ENCODE data around the gene CA4. TPM values are rescaled to one million over a fixed set of nuclear protein-coding genes. Genes with fewer than 3 reads are reported as not detected.
A peak's percentile ranks its signal among the peaks of the same experiment; 100 is the strongest.

The CA4 gene
- total RNA-seq, 2 donors from 2014 or later, result 0.96 to 4.7 TPM

DNA sequence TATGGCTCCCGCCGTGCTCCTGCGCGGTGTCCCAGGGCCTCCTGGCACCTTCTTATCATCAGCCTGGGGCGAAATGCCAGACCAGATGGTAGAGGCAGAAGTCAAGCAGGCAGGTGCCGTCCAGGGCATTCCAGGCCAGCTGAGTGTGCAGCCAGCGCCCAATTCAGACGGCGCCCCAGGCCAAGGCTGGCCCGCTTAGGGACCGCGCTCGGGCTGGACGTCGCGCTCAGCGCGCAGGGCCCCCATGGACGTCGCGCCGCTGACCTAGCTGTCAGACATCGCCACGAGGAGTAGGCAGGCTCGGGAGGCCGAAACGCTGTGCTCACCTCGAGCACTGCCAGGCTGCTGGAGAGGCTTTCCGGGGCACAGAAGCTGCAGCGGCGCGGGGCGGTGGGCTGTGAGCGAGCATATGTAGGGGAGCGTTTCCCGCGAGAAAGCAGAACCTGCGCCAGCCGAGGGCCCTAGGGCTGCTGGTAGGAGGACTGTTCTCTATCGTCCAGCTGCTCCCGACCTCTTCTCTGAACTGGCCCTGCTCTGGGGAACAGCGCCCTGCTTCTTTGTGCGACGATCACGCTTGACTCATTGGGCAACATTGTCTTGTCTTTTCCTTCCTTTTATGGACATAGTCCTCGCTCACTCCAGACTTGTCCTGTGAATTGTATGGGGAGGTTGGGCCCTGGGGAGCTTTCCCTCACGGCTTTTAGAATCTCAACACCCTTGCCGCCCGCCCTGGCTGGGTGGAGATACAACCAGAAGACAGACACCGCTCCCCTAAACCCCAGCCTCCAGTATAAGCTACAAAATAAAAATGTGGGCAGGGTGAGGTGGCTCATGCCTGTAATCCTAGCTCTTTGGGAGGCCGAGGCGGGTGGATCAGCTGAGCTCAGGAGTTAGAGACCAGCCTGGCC, 8.4 kb upstream of the CA4 start:
- Histone ChIP-seq H3K4me1 (replicated peaks) (peaks cover 3% of the 10 kb centered on the region), H3K27ac (no peak overlapping the region), H3K9me3 (no peaks in the 10 kb centered on the region), H3K4me3 (no peak overlapping the region), H3K27me3 (replicated peaks; ENCODE audit: insufficient read depth) (peaks cover 20% of the 10 kb centered on the region), H3K36me3 (no peaks in the 10 kb centered on the region)
- 8% methylated on average over 52 of the region's 52 CpGs for WGBS
- TF ChIP-seq, protein P1, sequence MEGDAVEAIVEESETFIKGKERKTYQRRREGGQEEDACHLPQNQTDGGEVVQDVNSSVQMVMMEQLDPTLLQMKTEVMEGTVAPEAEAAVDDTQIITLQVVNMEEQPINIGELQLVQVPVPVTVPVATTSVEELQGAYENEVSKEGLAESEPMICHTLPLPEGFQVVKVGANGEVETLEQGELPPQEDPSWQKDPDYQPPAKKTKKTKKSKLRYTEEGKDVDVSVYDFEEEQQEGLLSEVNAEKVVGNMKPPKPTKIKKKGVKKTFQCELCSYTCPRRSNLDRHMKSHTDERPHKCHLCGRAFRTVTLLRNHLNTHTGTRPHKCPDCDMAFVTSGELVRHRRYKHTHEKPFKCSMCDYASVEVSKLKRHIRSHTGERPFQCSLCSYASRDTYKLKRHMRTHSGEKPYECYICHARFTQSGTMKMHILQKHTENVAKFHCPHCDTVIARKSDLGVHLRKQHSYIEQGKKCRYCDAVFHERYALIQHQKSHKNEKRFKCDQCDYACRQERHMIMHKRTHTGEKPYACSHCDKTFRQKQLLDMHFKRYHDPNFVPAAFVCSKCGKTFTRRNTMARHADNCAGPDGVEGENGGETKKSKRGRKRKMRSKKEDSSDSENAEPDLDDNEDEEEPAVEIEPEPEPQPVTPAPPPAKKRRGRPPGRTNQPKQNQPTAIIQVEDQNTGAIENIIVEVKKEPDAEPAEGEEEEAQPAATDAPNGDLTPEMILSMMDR (IDR thresholded peaks at IDR 0.05), result no peak
- TF ChIP-seq POLR2A (IDR thresholded peaks at IDR 0.05) (no peak), POLR2AphosphoS5 (IDR thresholded peaks at IDR 0.05) (no peak)
- intact Hi-C loops (cut with DNase I), result loop anchor here (10.0 kb wide), 1 partner anchor 293 kb away; no protein-coding TSS in a partner anchor
- no peak for DNase-seq (ENCODE audit: low spot score)

DNA sequence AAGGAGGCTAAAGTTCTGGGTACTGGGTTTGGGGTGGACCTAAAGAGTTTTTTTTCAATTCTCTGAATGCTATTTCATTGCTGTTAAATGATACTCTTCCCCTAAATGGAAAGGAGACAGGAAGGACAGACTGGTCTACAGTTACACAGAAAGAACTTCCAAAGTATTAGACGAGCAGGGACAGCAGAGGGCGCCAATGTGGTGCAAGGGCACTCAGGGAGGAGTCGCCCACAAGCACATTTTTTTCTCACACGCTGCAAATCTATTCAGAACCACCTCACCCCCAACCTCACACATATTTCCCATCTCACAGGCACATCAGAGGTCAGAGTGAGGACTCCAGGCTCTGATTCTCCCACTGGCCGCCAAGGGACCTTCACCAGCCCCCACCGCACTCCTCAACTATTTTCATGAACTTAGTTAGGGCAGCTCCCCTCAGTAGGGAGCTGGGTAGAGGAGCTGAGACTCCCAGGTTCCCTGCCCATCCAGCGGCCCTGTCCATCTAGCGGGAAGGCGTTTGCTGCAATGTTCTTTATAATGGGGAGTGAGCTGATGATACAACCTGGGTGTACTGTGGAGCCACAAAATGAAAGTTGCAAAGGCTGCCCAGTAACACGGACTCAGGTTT, 6.8 kb upstream of the CA4 start:
- peak; percentile 77 for DNase-seq (ENCODE audit: low spot score)
- intact Hi-C loops (cut with DNase I), result loop anchor here (10.0 kb wide), 1 partner anchor 292 kb away; no protein-coding TSS in a partner anchor
- H3K4me3 ChIP-seq, result no peak overlapping the region
- H3K9me3 ChIP-seq, result no peaks in the 10 kb centered on the region
- H3K27ac ChIP-seq, result no peak overlapping the region
- peaks cover 20% of the 10 kb centered on the region for H3K27me3 ChIP-seq (replicated peaks; ENCODE audit: insufficient read depth)
- TF ChIP-seq POLR2AphosphoS5 (IDR thresholded peaks at IDR 0.05), result peak; percentile 43
- TF ChIP-seq, protein P1 (IDR thresholded peaks at IDR 0.05), result peak; percentile 26 to 67 (median 64)
- TF ChIP-seq POLR2A (IDR thresholded peaks at IDR 0.05), result no peak
- no peaks in the 10 kb centered on the region for H3K36me3 ChIP-seq
- peaks cover 3% of the 10 kb centered on the region for H3K4me1 ChIP-seq (replicated peaks)
- WGBS, result 9% methylated on average over 10 of the region's 10 CpGs

DNA sequence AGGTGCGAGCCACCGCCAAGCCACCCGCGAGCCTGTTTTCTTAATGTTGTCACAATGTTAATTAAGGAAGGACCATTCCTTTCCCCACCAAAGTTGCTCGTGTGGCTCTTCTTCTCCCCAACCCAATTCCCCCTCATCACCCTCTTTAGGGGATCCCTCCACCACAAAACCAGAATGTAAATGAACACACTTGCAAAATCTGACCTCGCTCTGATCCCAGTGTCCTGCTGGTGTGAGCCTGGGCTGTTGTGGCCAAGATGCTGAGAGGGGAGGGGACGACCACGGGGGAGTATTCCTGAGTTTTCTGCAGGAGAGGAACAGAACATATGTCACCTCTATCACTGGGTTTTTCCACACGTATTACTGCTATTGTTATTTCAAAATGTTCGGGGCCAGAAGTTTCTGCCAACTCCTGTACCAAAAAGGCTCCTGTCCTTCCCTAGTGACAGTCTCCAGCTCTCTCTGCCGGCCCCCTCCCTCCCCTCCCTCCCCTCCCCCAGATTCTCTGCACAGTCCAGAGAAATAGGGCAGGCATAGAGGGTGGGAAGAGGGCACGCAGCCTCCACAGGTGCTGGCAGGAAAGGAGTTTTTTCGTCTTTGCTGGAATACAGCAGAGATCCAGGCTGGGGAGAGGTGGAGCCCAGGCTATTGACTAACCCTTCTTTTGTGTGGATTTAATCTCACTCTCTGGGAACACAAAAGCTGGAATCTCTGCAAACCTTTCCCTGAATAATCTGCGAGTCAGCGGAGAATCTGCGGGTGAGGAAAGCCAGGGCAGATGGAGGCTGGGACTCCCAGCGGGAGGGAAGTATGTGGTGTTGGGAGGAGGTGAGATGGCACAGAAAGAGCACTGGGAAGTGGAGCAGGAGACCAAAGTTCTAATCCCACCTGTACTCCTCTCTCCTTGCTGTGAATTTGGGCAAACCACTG, 4.5 kb upstream of the CA4 start:
- TF ChIP-seq, protein P1 (IDR thresholded peaks at IDR 0.05), result no peak
- TF ChIP-seq POLR2A (IDR thresholded peaks at IDR 0.05) (no peak), POLR2AphosphoS5 (IDR thresholded peaks at IDR 0.05) (no peak)

DNA sequence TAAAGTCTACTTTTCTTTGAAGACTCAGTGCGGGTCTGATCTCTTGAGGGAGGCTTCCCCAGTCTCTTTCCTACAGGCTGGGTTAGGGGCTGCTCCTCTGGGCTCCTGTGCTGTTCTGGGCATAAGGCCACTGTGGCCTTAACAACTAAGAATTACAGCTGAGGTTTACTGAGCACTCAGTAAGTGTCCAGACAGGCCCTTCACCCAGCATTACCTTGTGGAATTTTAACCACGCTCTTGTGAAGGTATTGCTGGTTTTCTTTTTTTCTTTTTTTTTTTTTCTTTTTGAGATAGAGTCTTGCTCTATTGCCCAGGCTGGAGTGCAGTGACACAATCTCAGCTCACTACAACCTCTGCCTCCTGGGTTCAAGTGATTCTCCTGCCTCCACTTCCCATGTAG, 3.6 kb upstream of the CA4 start:
- H3K9me3 ChIP-seq, result no peaks in the 10 kb centered on the region
- no peak for DNase-seq (ENCODE audit: low spot score)
- TF ChIP-seq, protein P1 (IDR thresholded peaks at IDR 0.05), result no peak
- TF ChIP-seq POLR2AphosphoS5 (IDR thresholded peaks at IDR 0.05) (no peak), POLR2A (IDR thresholded peaks at IDR 0.05) (no peak)
- no peaks in the 10 kb centered on the region for H3K4me1 ChIP-seq (replicated peaks)
- intact Hi-C loops (cut with DNase I), result loop anchor here (10.0 kb wide), 1 partner anchor 289 kb away; no protein-coding TSS in a partner anchor
- WGBS, result 75% methylated on average over 2 of the region's 2 CpGs
- no peak overlapping the region for H3K27ac ChIP-seq
- no peaks in the 10 kb centered on the region for H3K36me3 ChIP-seq
- H3K4me3 ChIP-seq, result no peak overlapping the region
- peaks cover 3% of the 10 kb centered on the region for H3K27me3 ChIP-seq (replicated peaks; ENCODE audit: insufficient read depth)

More for the DNA sequence above, 4.5 kb upstream of the CA4 start:
- no peaks in the 10 kb centered on the region for H3K4me1 ChIP-seq (replicated peaks)
- no peak overlapping the region for H3K27ac ChIP-seq
- intact Hi-C loops (cut with DNase I), result loop anchor here (10.0 kb wide), 1 partner anchor 290 kb away; no protein-coding TSS in a partner anchor
- WGBS, result 41% methylated on average over 17 of the region's 17 CpGs
- H3K27me3 ChIP-seq (replicated peaks; ENCODE audit: insufficient read depth), result peaks cover 8% of the 10 kb centered on the region
- H3K9me3 ChIP-seq, result no peaks in the 10 kb centered on the region
- H3K4me3 ChIP-seq, result no peak overlapping the region
- DNase-seq (ENCODE audit: low spot score), result no peak
- H3K36me3 ChIP-seq, result no peaks in the 10 kb centered on the region

All from prostate gland (tissue), 2 donors.